GM12878 (cell line): Measurements from ENCODE around the gene RPL9. TPM values are rescaled to one million over a fixed set of nuclear protein-coding genes. Genes with fewer than 3 reads are reported as not detected.

ENCODE experiments used
- JUND ChIP-seq: IDR thresholded peaks from 2 replicates; pipeline ENCODE4 v1.6.1; 2012; ENCODE audit warnings: low read depth, mild to moderate bottlenecking, low read length, improper control_type of control experiment, moderate library complexity
- NBN ChIP-seq: fragments of 450-650 bp; IDR thresholded peaks from 2 replicates; pipeline ENCODE4 v1.6.1; 2016
- SMC3 ChIP-seq: IDR thresholded peaks from 2 replicates; pipeline ENCODE4 v1.6.1; 2011; ENCODE audit warnings: low read length, improper control_type of control experiment, borderline replicate concordance
- TAF1 ChIP-seq: IDR thresholded peaks from 2 replicates; pipeline ENCODE4 v1.6.1; 2011; ENCODE audit warnings: mild to moderate bottlenecking, low read depth, low read length, borderline replicate concordance
- YY1 ChIP-seq: IDR thresholded peaks from 2 replicates; pipeline ENCODE4 v1.6.1; 2011; ENCODE audit warnings: low read depth, mild to moderate bottlenecking, low read length
- polyA plus RNA-seq, 11 experiments: library from polyadenylated mRNA; depleted of rRNA in 4 of 11; unstranded in 6 of 11; stranded (reverse) in 5 of 11; fragments of >200 nt; fragmentation: Nextera tagmentation in 4 of 11; fragmentation: Illumina TruSeq in 1 of 11; extraction: Ambion mirVana in 4 of 11; extraction: Trizol in 1 of 11; gene quantifications; 1 replicate in 1 of 11; 2 replicates in 10 of 11; pipeline versions ENCODE4 v1.2.1 to v1.2.3, GENCODE V29; 2011 to 2016; ENCODE audit warnings: inconsistent platforms in 2 of 11, missing spikeins in 2 of 11, low read depth in 1 of 11
- total RNA-seq, 4 experiments: library from RNA; depleted of rRNA in 3 of 4; stranded (reverse); fragments of >200 nt in 3 of 4; fragmentation: Illumina TruSeq in 1 of 4; extraction: Trizol in 1 of 4; gene quantifications; 2 replicates each; pipeline versions ENCODE4 v1.2.1 to v1.2.3, GENCODE V29; 2013 to 2021
- TF ChIP-seq, protein P1 (sequence below): IDR thresholded peaks from 2 replicates; pipeline ENCODE4 v1.6.1; 2012; ENCODE audit warnings: low read length, inconsistent platforms
- TF ChIP-seq, protein P2 (sequence below): fragments of 450-650 bp; IDR thresholded peaks from 2 replicates; pipeline ENCODE4 v1.6.1; 2018; ENCODE audit warnings: borderline replicate concordance, mild to moderate bottlenecking; ENCODE audit not compliant: partially characterized antibody
- TF ChIP-seq, protein P3 (sequence below): fragments of 450-650 bp; formaldehyde crosslinking; IDR thresholded peaks from 2 replicates; pipeline ENCODE4 v1.4.0; 2022; ENCODE audit warnings: mild to moderate bottlenecking, moderate library complexity

The RPL9 gene
- total and polyA plus RNA-seq, 10 of the 15 experiments (the other 5 are each of a cell fraction or from before 2014, with no cell fraction given): 1,006 to 4,767 (median 2,910) TPM

DNA sequence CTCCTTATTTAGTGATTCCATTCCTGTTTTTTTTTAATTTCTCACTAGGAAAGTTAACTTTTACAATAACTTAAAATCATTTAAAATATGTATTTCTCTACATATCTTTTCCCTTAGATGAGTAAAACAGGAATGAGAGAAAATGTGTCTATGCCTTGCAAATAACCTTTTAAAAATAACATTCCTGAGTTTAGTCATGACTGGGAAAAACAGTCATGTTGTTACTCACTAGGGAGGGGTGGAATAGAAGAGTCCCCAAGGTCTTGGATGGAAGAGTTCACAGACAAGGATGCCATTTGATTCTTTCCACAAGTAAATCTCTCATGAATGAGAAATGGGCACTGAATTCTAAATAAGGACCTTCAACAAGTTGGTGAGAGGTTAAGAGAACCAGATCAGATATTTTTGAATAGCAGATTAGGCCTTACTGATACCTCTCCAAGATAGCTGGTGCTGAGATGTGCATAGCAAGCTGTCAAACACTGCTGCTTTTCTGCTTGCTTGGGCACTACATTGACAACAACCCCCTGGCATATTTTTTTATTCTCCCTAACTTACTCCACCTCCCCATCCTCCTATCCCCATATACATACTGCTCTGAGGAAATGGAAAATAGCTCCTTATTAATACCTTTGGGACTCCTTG is 43.4 kb upstream of the RPL9 start (continued):
- no peak for TF ChIP-seq YY1
- TF ChIP-seq, protein P1, sequence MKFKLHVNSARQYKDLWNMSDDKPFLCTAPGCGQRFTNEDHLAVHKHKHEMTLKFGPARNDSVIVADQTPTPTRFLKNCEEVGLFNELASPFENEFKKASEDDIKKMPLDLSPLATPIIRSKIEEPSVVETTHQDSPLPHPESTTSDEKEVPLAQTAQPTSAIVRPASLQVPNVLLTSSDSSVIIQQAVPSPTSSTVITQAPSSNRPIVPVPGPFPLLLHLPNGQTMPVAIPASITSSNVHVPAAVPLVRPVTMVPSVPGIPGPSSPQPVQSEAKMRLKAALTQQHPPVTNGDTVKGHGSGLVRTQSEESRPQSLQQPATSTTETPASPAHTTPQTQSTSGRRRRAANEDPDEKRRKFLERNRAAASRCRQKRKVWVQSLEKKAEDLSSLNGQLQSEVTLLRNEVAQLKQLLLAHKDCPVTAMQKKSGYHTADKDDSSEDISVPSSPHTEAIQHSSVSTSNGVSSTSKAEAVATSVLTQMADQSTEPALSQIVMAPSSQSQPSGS: no peak
- TF ChIP-seq SMC3: no peak
- no peak for TF ChIP-seq NBN
- TF ChIP-seq JUND: no peak
- TF ChIP-seq TAF1: no peak
- TF ChIP-seq, protein P2, sequence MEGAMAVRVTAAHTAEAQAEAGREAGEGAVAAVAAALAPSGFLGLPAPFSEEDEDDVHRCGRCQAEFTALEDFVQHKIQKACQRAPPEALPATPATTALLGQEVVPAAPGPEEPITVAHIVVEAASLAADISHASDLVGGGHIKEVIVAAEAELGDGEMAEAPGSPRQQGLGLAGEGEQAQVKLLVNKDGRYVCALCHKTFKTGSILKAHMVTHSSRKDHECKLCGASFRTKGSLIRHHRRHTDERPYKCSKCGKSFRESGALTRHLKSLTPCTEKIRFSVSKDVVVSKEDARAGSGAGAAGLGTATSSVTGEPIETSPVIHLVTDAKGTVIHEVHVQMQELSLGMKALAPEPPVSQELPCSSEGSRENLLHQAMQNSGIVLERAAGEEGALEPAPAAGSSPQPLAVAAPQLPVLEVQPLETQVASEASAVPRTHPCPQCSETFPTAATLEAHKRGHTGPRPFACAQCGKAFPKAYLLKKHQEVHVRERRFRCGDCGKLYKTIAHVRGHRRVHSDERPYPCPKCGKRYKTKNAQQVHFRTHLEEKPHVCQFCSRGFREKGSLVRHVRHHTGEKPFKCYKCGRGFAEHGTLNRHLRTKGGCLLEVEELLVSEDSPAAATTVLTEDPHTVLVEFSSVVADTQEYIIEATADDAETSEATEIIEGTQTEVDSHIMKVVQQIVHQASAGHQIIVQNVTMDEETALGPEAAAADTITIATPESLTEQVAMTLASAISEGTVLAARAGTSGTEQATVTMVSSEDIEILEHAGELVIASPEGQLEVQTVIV: no peak
- TF ChIP-seq, protein P3, sequence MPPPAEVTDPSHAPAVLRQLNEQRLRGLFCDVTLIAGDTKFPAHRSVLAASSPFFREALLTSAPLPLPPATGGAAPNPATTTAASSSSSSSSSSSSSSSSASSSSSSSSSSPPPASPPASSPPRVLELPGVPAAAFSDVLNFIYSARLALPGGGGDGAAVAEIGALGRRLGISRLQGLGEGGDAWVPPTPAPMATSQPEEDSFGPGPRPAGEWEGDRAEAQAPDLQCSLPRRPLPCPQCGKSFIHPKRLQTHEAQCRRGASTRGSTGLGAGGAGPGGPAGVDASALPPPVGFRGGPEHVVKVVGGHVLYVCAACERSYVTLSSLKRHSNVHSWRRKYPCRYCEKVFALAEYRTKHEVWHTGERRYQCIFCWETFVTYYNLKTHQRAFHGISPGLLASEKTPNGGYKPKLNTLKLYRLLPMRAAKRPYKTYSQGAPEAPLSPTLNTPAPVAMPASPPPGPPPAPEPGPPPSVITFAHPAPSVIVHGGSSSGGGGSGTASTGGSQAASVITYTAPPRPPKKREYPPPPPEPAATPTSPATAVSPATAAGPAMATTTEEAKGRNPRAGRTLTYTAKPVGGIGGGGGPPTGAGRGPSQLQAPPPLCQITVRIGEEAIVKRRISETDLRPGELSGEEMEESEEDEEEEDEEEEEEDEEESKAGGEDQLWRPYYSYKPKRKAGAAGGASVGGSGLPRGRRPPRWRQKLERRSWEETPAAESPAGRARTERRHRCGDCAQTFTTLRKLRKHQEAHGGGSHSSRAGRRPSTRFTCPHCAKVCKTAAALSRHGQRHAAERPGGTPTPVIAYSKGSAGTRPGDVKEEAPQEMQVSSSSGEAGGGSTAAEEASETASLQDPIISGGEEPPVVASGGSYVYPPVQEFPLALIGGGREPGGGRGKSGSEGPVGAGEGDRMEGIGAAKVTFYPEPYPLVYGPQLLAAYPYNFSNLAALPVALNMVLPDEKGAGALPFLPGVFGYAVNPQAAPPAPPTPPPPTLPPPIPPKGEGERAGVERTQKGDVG (CRISPR knock-in tag): no peak
